Activated T-cell treated with anti-CD3 and anti-CD28 coated beads, Interleukin-2, amount 50 U/mL, for 24 hours (primary cell): Measurements from ENCODE around the gene MARK3.
"Not testable (repeated sequence)": the region's sequence is repeated elsewhere in the genome, so short reads cannot be mapped to it uniquely, and the experiment has no call there.

Experiments
- DNase-seq: peaks from one replicate; pipeline ENCODE4 v3.0.0-alpha.2; 2020
- H3K27ac Mint-ChIP-seq: 2 replicates; pipeline ENCODE4 v1.8.0; 2020; ENCODE audit warnings: mild to moderate bottlenecking, mixed read lengths
- H3K27me3 Mint-ChIP-seq: 2 replicates; pipeline ENCODE4 v1.8.0; 2020; ENCODE audit warnings: mixed read lengths
- H3K36me3 Mint-ChIP-seq: 2 replicates; pipeline ENCODE4 v1.8.0; 2020; ENCODE audit warnings: low read depth, mixed read lengths
- H3K4me1 Mint-ChIP-seq: 2 replicates; pipeline ENCODE4 v1.8.0; 2020; ENCODE audit warnings: low read depth, mixed read lengths
- H3K4me3 Mint-ChIP-seq: 2 replicates; pipeline ENCODE4 v1.8.0; 2020; ENCODE audit warnings: mild to moderate bottlenecking, moderate library complexity, mixed read lengths
- H3K9me3 Mint-ChIP-seq: 2 replicates; pipeline ENCODE4 v1.8.0; 2020; ENCODE audit warnings: mixed read lengths

MARK3 gene

GRCh38 chr14:103520269-103520656, 135.0 kb downstream of the MARK3 start:
- H3K4me1 Mint-ChIP-seq, result peaks cover 11% of the 10 kb centered on the region
- DNase-seq, result no peak
- H3K27ac Mint-ChIP-seq, result no peak overlapping the region
- H3K9me3 Mint-ChIP-seq, result no peaks in the 10 kb centered on the region
- H3K27me3 Mint-ChIP-seq, result peaks cover 26% of the 10 kb centered on the region
- no peaks in the 10 kb centered on the region for H3K36me3 Mint-ChIP-seq
- H3K4me3 Mint-ChIP-seq, result peak overlapping the region; percentile 42

- Mint-ChIP-seq H3K36me3 (no peaks in the 10 kb centered on the region), H3K27me3 (peaks cover 26% of the 10 kb centered on the region), H3K4me3 (peak overlapping the region; percentile 47), H3K4me1 (peaks cover 11% of the 10 kb centered on the region), H3K27ac (no peak overlapping the region), H3K9me3 (no peaks in the 10 kb centered on the region)
- DNase-seq, result peak; percentile 72
Observed at GRCh38 chr14:103520657-103521437, 135.6 kb downstream of the MARK3 start.

- Mint-ChIP-seq H3K36me3 (no peaks in the 10 kb centered on the region), H3K27me3 (peaks cover 26% of the 10 kb centered on the region), H3K9me3 (no peaks in the 10 kb centered on the region), H3K27ac (no peak overlapping the region), H3K4me3 (peak overlapping the region; percentile 47), H3K4me1 (peaks cover 11% of the 10 kb centered on the region)
- no peak for DNase-seq
Observed at GRCh38 chr14:103521438-103521950, 136.3 kb downstream of the MARK3 start.

- Mint-ChIP-seq H3K9me3 (no peaks in the 10 kb centered on the region), H3K27me3 (peaks cover 26% of the 10 kb centered on the region), H3K36me3 (no peaks in the 10 kb centered on the region), H3K4me1 (peaks cover 12% of the 10 kb centered on the region), H3K27ac (peak overlapping the region; percentile 18), H3K4me3 (peak overlapping the region; percentile 36)
- DNase-seq, result no peak
Observed at GRCh38 chr14:103521951-103522563, 136.8 kb downstream of the MARK3 start.

- peaks cover 26% of the 10 kb centered on the region for H3K27me3 Mint-ChIP-seq
- peak within 1 kb of the TSS; percentile 18 for H3K27ac Mint-ChIP-seq
- no peak for DNase-seq
- H3K36me3 Mint-ChIP-seq, result no peaks in the 10 kb centered on the region
- H3K4me3 Mint-ChIP-seq, result peak within 1 kb of the TSS; percentile 36
- no peaks in the 10 kb centered on the region for H3K9me3 Mint-ChIP-seq
- H3K4me1 Mint-ChIP-seq, result peaks cover 20% of the 10 kb centered on the region
Observed at GRCh38 chr14:103522649-103523574, 137.7 kb downstream of the MARK3 start, which contains the start of gene CKB. Gene CKB (minus strand): TSS chr14:103522830. CDS start chr14:103522493, 337 bp downstream.

GRCh38 chr14:103523575-103523954, 138.3 kb downstream of the MARK3 start:
- Mint-ChIP-seq H3K4me1 (peaks cover 24% of the 10 kb centered on the region), H3K36me3 (no peaks in the 10 kb centered on the region), H3K9me3 (no peaks in the 10 kb centered on the region), H3K27me3 (peaks cover 26% of the 10 kb centered on the region), H3K4me3 (no peak overlapping the region), H3K27ac (no peak overlapping the region)
- no peak for DNase-seq

- Mint-ChIP-seq H3K36me3 (peaks cover 2% of the 10 kb centered on the region), H3K9me3 (no peaks in the 10 kb centered on the region), H3K4me1 (peaks cover 24% of the 10 kb centered on the region), H3K4me3 (no peak overlapping the region), H3K27me3 (peaks cover 21% of the 10 kb centered on the region), H3K27ac (no peak overlapping the region)
- DNase-seq, result no peak
Observed at GRCh38 chr14:103524002-103524935, 139.1 kb downstream of the MARK3 start.

GRCh38 chr14:103525430-103526246, 140.4 kb downstream of the MARK3 start:
- Mint-ChIP-seq H3K36me3 (peaks cover 15% of the 10 kb centered on the region), H3K27me3 (peaks cover 12% of the 10 kb centered on the region), H3K4me1 (peaks cover 29% of the 10 kb centered on the region)
- H3K27ac Mint-ChIP-seq, H3K9me3 Mint-ChIP-seq, H3K4me3 Mint-ChIP-seq, DNase-seq: not testable (repeated sequence)

GRCh38 chr14:103526247-103526913, 141.2 kb downstream of the MARK3 start:
- peaks cover 12% of the 10 kb centered on the region for H3K27me3 Mint-ChIP-seq
- H3K36me3 Mint-ChIP-seq, result peaks cover 23% of the 10 kb centered on the region
- H3K9me3 Mint-ChIP-seq, result no peaks in the 10 kb centered on the region
- H3K4me3 Mint-ChIP-seq, result no peak overlapping the region
- H3K27ac Mint-ChIP-seq, result no peak overlapping the region
- no peak for DNase-seq
- H3K4me1 Mint-ChIP-seq, result peaks cover 36% of the 10 kb centered on the region

GRCh38 chr14:103526914-103527248, 141.7 kb downstream of the MARK3 start:
- peak overlapping the region; percentile 94 for H3K4me3 Mint-ChIP-seq
- no peaks in the 10 kb centered on the region for H3K9me3 Mint-ChIP-seq
- peaks cover 40% of the 10 kb centered on the region for H3K4me1 Mint-ChIP-seq

GRCh38 chr14:103527408-103528145, 142.4 kb downstream of the MARK3 start:
- Mint-ChIP-seq H3K4me3 (peak overlapping the region; percentile 94), H3K36me3 (peaks cover 34% of the 10 kb centered on the region), H3K27ac (peak overlapping the region; percentile 97), H3K4me1 (peaks cover 38% of the 10 kb centered on the region), H3K27me3 (peaks cover 12% of the 10 kb centered on the region), H3K9me3 (no peaks in the 10 kb centered on the region)
- DNase-seq, result no peak

More at GRCh38 chr14:103526914-103527248, 141.7 kb downstream of the MARK3 start:
- Mint-ChIP-seq H3K36me3 (peaks cover 28% of the 10 kb centered on the region), H3K27ac (peak overlapping the region; percentile 69), H3K27me3 (peaks cover 12% of the 10 kb centered on the region)
- DNase-seq, result no peak

GRCh38 chr14:103528146-103528586, 143.0 kb downstream of the MARK3 start:
- H3K4me3 Mint-ChIP-seq, result peak overlapping the region; percentile 94

More at GRCh38 chr14:103528146-103528586, 143.0 kb downstream of the MARK3 start:
- H3K36me3 Mint-ChIP-seq, result peaks cover 34% of the 10 kb centered on the region
- peaks cover 38% of the 10 kb centered on the region for H3K4me1 Mint-ChIP-seq
- peak overlapping the region; percentile 97 for H3K27ac Mint-ChIP-seq
- no peak for DNase-seq
- peaks cover 12% of the 10 kb centered on the region for H3K27me3 Mint-ChIP-seq
- H3K9me3 Mint-ChIP-seq, result no peaks in the 10 kb centered on the region
